Naive thymus-derived CD8-positive, alpha-beta T cell (primary cell): ENCODE measurements around the gene SLC35A3. TPM values are rescaled to one million over a fixed set of nuclear protein-coding genes. Genes with fewer than 3 reads are reported as not detected.
A peak's percentile ranks its signal among the peaks of the same experiment; 100 is the strongest.

Experiments used
- ATAC-seq, 2 donors: fragments of 150-1000 bp; cut with Tn5 transposase in 1 of 2; sonication (Bioruptor Pico), chemical (Tn5 transposase) in 1 of 2; 1 replicate in 1 of 2; 2 replicates in 1 of 2; pipeline ENCODE4 v1.10.0; 2021; ENCODE audit warnings: mild to moderate bottlenecking in 2 of 2, moderate library complexity in 2 of 2
- POLR2A ChIA-PET: fragments of 350-600 bp; sonication (Branson Sonifier 250); formaldehyde crosslinking; loops from one replicate; lab custom pipeline; 2021; ENCODE audit warnings: antibody characterized with exemption; lab: Charles Lee
- DNase-seq, 10 donors: peaks; one replicate each; pipeline versions ENCODE4 v3.0.0 to v3.0.0-alpha.2; 2020 to 2022
- H3K27ac Mint-ChIP-seq, 10 donors: one replicate each; pipeline ENCODE4 v1.8.0; 2020 to 2022; ENCODE audit warnings: mild to moderate bottlenecking in 10 of 10, mixed read lengths in 10 of 10, moderate library complexity in 4 of 10, inconsistent platforms in 1 of 10
- H3K27me3 Mint-ChIP-seq, 5 donors: one replicate each; pipeline ENCODE4 v1.8.0; 2021 to 2022; ENCODE audit warnings: mixed read lengths in 5 of 5
- H3K36me3 Mint-ChIP-seq, 3 donors: one replicate each; pipeline ENCODE4 v1.8.0; 2020 to 2022; ENCODE audit warnings: mixed read lengths in 3 of 3, mild to moderate bottlenecking in 2 of 3, inconsistent platforms in 1 of 3
- H3K4me1 Mint-ChIP-seq, 4 donors: one replicate each; pipeline ENCODE4 v1.8.0; 2021 to 2022; ENCODE audit warnings: mixed read lengths in 4 of 4
- H3K4me3 Mint-ChIP-seq, 10 donors: one replicate each; pipeline ENCODE4 v1.8.0; 2020 to 2022; ENCODE audit warnings: mild to moderate bottlenecking in 10 of 10, mixed read lengths in 10 of 10, moderate library complexity in 6 of 10, inconsistent platforms in 1 of 10
- H3K9me3 Mint-ChIP-seq, 9 donors: one replicate each; pipeline ENCODE4 v1.8.0; 2020 to 2022; ENCODE audit warnings: mixed read lengths in 9 of 9, mild to moderate bottlenecking in 3 of 9, inconsistent platforms in 1 of 9, moderate library complexity in 1 of 9
- polyA plus RNA-seq, 3 donors: library from polyadenylated mRNA; unstranded; fragments of 300-500 nt; fragmentation: Illumina TruSeq; gene quantifications; one replicate each; pipeline ENCODE4 v1.2.3, GENCODE V29; 2021
- total RNA-seq, 8 experiments: library from RNA in 2 of 8; stranded (reverse) in 2 of 8; gene quantifications; one replicate each; pipeline ENCODE4 v1.2.3 and lab custom pipeline; 2021 to 2026

The SLC35A3 gene
- total and polyA plus RNA-seq, 5 experiments from 2014 or later, result 13.3 to 30.1 (median 15.3) TPM

DNA sequence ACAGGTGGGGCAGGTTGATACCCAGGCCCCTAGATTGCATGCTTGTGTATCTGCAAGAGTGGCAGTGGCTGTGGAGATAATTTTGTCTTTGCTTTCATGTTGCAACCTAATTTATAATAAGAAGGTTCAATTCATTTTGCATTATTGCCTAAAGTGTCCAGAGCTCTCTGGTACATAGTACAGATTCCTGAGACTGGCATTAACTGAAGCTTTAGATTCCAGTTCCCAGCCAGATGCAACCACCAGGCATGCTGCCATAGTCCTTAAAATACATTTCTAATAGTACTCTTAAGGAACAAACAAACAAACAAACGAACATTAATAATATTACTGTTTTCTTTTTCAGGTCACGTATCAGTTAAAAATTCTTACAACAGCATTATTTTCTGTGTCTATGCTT is 36.9 kb downstream of the SLC35A3 start:
- Mint-ChIP-seq H3K27ac (no peak overlapping the region), H3K36me3 (peaks cover 25 to 67% (median 42%) of the 10 kb centered on the region in 3 donors), H3K4me1 (peaks cover 3 to 19% (median 6%) of the 10 kb centered on the region in 4 donors), H3K4me3 (no peak overlapping the region), H3K27me3 (no peaks in the 10 kb centered on the region), H3K9me3 (peaks cover 5 to 23% (median 18%) of the 10 kb centered on the region in 9 donors)
- no peak for ATAC-seq
- no peak for DNase-seq
- POLR2A ChIA-PET, result no interaction called here

GRCh38 chr1:100009458-100009857 is 39.7 kb downstream of the SLC35A3 start:
- POLR2A ChIA-PET, result no interaction called here
- Mint-ChIP-seq H3K4me1 (peaks cover 0 to 6% (median 2%) of the 10 kb centered on the region in 4 donors), H3K36me3 (peaks cover 12 to 50% (median 20%) of the 10 kb centered on the region in 3 donors), H3K27ac (no peak overlapping the region), H3K4me3 (no peak overlapping the region), H3K27me3 (no peaks in the 10 kb centered on the region), H3K9me3 (peaks cover 5 to 16% (median 13%) of the 10 kb centered on the region in 9 donors)
- no peak for ATAC-seq
- no peak for DNase-seq

DNA sequence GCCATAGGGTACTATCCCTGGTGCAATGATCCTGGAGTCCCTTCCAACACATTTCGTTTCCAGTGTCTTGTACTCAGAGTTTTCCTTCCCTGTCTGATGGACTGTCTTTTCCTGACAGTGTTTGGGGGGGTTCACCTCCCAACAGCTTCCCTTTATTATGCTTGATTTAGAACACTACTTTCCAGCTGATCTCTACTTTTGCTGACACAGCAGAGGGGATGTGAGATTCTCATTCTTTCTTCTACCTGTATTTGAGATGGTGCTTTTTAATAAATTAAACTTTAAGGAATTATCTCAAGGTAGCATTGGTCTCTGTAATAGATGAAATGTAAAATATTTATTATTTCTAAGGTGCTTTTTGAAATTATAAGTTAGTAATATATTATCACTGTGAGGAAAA is 41.0 kb downstream of the SLC35A3 start:
- Mint-ChIP-seq H3K4me1 (peaks cover 0 to 5% (median 2%) of the 10 kb centered on the region in 4 donors), H3K27ac (peak overlapping the region in 1 of 10 donors; percentile 29), H3K9me3 (peaks cover 0 to 3% (median 2%) of the 10 kb centered on the region in 9 donors), H3K36me3 (peaks cover under 1 to 47% (median 12%) of the 10 kb centered on the region in 3 donors), H3K4me3 (no peak overlapping the region), H3K27me3 (no peaks in the 10 kb centered on the region)
- DNase-seq, result no peak
- POLR2A ChIA-PET, result interaction anchor here (1.3 kb wide), 1 partner anchor 20 kb away, joined by 3 read pairs; no protein-coding TSS in a partner anchor
- ATAC-seq, result no peak

DNA sequence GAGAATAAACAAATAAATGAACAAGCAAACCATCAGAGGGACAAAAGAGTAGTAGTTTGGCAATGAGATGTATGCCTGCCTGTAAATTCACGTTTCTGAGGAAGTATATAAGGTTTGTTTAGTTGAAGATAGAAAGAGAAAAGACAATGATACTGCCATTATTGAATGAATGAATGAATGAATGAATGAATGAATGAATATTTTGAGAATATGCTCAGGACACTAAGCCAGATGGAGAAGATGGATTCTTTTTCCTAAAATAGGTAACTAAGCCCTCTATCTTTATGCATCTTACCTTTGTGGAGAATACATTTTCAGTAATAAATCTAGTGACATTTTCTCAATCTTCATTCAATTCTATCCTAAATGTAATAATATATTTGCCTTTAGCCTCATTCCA is 49.4 kb downstream of the SLC35A3 start:
- H3K27ac Mint-ChIP-seq, result no peak overlapping the region
- no peak overlapping the region for H3K4me3 Mint-ChIP-seq
- no peaks in the 10 kb centered on the region for H3K27me3 Mint-ChIP-seq
- H3K4me1 Mint-ChIP-seq, result no peaks in the 10 kb centered on the region
- DNase-seq (no peak), ATAC-seq (no peak)
- peaks cover 0 to 44% (median 9%) of the 10 kb centered on the region in 3 donors for H3K36me3 Mint-ChIP-seq
- H3K9me3 Mint-ChIP-seq, result no peaks in the 10 kb centered on the region
- POLR2A ChIA-PET, result no interaction called here

GRCh38 chr1:100023482-100023881 is 53.7 kb downstream of the SLC35A3 start:
- ATAC-seq (no peak), DNase-seq (no peak)
- POLR2A ChIA-PET, result interaction anchor here (1.7 kb wide), 1 partner anchor 14 kb away, joined by 4 read pairs; a partner anchor contains a TSS
- Mint-ChIP-seq H3K36me3 (peaks cover 0 to 24% (median 5%) of the 10 kb centered on the region in 3 donors), H3K4me1 (peaks cover 0 to 6% (median 0%) of the 10 kb centered on the region in 4 donors), H3K9me3 (no peaks in the 10 kb centered on the region), H3K4me3 (no peak overlapping the region), H3K27me3 (no peaks in the 10 kb centered on the region), H3K27ac (peak overlapping the region in 1 of 10 donors; percentile 24)

- Mint-ChIP-seq H3K27me3 (no peaks in the 10 kb centered on the region), H3K4me3 (no peak overlapping the region), H3K36me3 (peaks cover 0 to 18% (median 5%) of the 10 kb centered on the region in 3 donors), H3K27ac (peak overlapping the region in 2 of 10 donors; percentile 49 to 56), H3K4me1 (peaks cover 0 to 13% (median 0%) of the 10 kb centered on the region in 4 donors), H3K9me3 (no peaks in the 10 kb centered on the region)
- ATAC-seq (no peak), DNase-seq (no peak)
- POLR2A ChIA-PET, result no interaction called here
Observed at GRCh38 chr1:100027212-100027611, 57.4 kb downstream of the SLC35A3 start.

- H3K9me3 Mint-ChIP-seq, result no peaks in the 10 kb centered on the region
- DNase-seq (peak in 1 of 10 donors; percentile 35), ATAC-seq (peak in 1 of 2 donors; percentile 20)
- H3K4me1 Mint-ChIP-seq, result peaks cover 0 to 13% (median 0%) of the 10 kb centered on the region in 4 donors
- no peaks in the 10 kb centered on the region for H3K27me3 Mint-ChIP-seq
- peaks cover 0 to 9% (median 4%) of the 10 kb centered on the region in 3 donors for H3K36me3 Mint-ChIP-seq
- peak overlapping the region in 2 of 10 donors; percentile 4 to 9 for H3K4me3 Mint-ChIP-seq
- H3K27ac Mint-ChIP-seq, result peak overlapping the region in 6 of 10 donors; percentile 15 to 86 (median 50)
- POLR2A ChIA-PET, result no interaction called here
Observed at GRCh38 chr1:100028765-100029164, 59.0 kb downstream of the SLC35A3 start.

- POLR2A ChIA-PET, result no interaction called here
- Mint-ChIP-seq H3K27ac (peak overlapping the region in 4 of 10 donors; percentile 2 to 71 (median 26)), H3K4me3 (no peak overlapping the region), H3K36me3 (no peaks in the 10 kb centered on the region), H3K4me1 (peaks cover 13 to 29% (median 22%) of the 10 kb centered on the region in 4 donors), H3K9me3 (no peaks in the 10 kb centered on the region), H3K27me3 (no peaks in the 10 kb centered on the region)
- DNase-seq (peak in 2 of 10 donors; percentile 18 to 41), ATAC-seq (no peak)
Observed at GRCh38 chr1:100034470-100034869, 64.7 kb downstream of the SLC35A3 start.

- Mint-ChIP-seq H3K27me3 (no peaks in the 10 kb centered on the region), H3K4me3 (no peak overlapping the region), H3K9me3 (no peaks in the 10 kb centered on the region), H3K4me1 (peaks cover 13 to 33% (median 27%) of the 10 kb centered on the region in 4 donors), H3K27ac (peak overlapping the region in 8 of 10 donors; percentile 3 to 87 (median 53)), H3K36me3 (no peaks in the 10 kb centered on the region)
- ATAC-seq (no peak), DNase-seq (no peak)
- POLR2A ChIA-PET, result no interaction called here
Observed at GRCh38 chr1:100035214-100035613, 65.4 kb downstream of the SLC35A3 start.

GRCh38 chr1:100036718-100037655 is 67.2 kb downstream of the SLC35A3 start:
- Mint-ChIP-seq H3K4me3 (peak overlapping the region; percentile 90 to 99 (median 97)), H3K27ac (peak overlapping the region; percentile 95 to 100 (median 100)), H3K9me3 (no peaks in the 10 kb centered on the region), H3K36me3 (no peaks in the 10 kb centered on the region), H3K4me1 (peaks cover 13 to 49% (median 39%) of the 10 kb centered on the region in 4 donors), H3K27me3 (no peaks in the 10 kb centered on the region)
- DNase-seq, result peak in 1 of 10 donors; percentile 18
- no peak for ATAC-seq
- POLR2A ChIA-PET, result interaction anchor here (0.6 to 2.8 kb wide), 8 partner anchors 13 to 271 kb away, joined by 3 to 17 read pairs (median 6); partner anchors contain the start of genes AGL, DBT, FRRS1 and SASS6

- ATAC-seq, result peak in 1 of 2 donors; percentile 0
- peak overlapping the region; percentile 95 to 100 (median 100) for H3K27ac Mint-ChIP-seq
- peak overlapping the region; percentile 90 to 99 (median 97) for H3K4me3 Mint-ChIP-seq
- H3K9me3 Mint-ChIP-seq, result no peaks in the 10 kb centered on the region
- no peaks in the 10 kb centered on the region for H3K27me3 Mint-ChIP-seq
- H3K36me3 Mint-ChIP-seq, result no peaks in the 10 kb centered on the region
- DNase-seq, result no peak
- POLR2A ChIA-PET, result interaction anchor here (0.6 to 2.8 kb wide), 8 partner anchors 13 to 271 kb away, joined by 3 to 17 read pairs (median 6); partner anchors contain the start of genes AGL, DBT, FRRS1 and SASS6
- peaks cover 13 to 55% (median 45%) of the 10 kb centered on the region in 4 donors for H3K4me1 Mint-ChIP-seq
Observed at GRCh38 chr1:100037656-100037926, 67.8 kb downstream of the SLC35A3 start.

GRCh38 chr1:100037927-100038659 is 68.3 kb downstream of the SLC35A3 start:
- peak; percentile 83 to 92 (median 89) for DNase-seq
- H3K27ac Mint-ChIP-seq, result peak overlapping the region; percentile 95 to 100 (median 100)
- peaks cover 17 to 60% (median 50%) of the 10 kb centered on the region in 4 donors for H3K4me1 Mint-ChIP-seq
- no peaks in the 10 kb centered on the region for H3K27me3 Mint-ChIP-seq
- H3K9me3 Mint-ChIP-seq, result no peaks in the 10 kb centered on the region
- H3K36me3 Mint-ChIP-seq, result peaks cover 0 to 5% (median 0%) of the 10 kb centered on the region in 3 donors
- peak overlapping the region; percentile 90 to 99 (median 97) for H3K4me3 Mint-ChIP-seq
- POLR2A ChIA-PET, result interaction anchor here (1.4 to 2.8 kb wide), 7 partner anchors 14 to 272 kb away, joined by 3 to 17 read pairs (median 6); partner anchors contain the start of genes AGL, DBT, FRRS1 and SASS6
- peak; percentile 78 to 84 for ATAC-seq
